HepG2 (cell line): ENCODE results near the gene VEGFA. TPM values are rescaled to one million over a fixed set of nuclear protein-coding genes. Genes with fewer than 3 reads are reported as not detected.

Experiments used
- FOXA1 ChIP-seq, 2 experiments: fragments of 450-650 bp in 1 of 2; sonication (generic) in 1 of 2; formaldehyde crosslinking in 1 of 2; IDR thresholded peaks; 2 replicates each; pipeline versions ENCODE4 v1.4.0 to v1.6.1; 2016 to 2020; ENCODE audit warnings: missing genetic modification reagents in 1 of 2
- KIAA2018 ChIP-seq: sonication (generic); formaldehyde crosslinking; IDR thresholded peaks from 2 replicates; pipeline ENCODE4 v1.5.0; 2020; ENCODE audit warnings: mild to moderate bottlenecking, missing genetic modification reagents, borderline replicate concordance
- NFE2L1 ChIP-seq: sonication (generic); formaldehyde crosslinking; IDR thresholded peaks from 2 replicates; pipeline ENCODE4 v1.4.0; 2020; ENCODE audit warnings: missing genetic modification reagents, mild to moderate bottlenecking, borderline replicate concordance
- REST ChIP-seq, 2 experiments: IDR thresholded peaks; 2 replicates each; pipeline ENCODE4 v1.6.1; 2011 to 2012; ENCODE audit warnings: low read length in 2 of 2, borderline replicate concordance in 1 of 2, low read depth in 1 of 2, mild to moderate bottlenecking in 1 of 2, moderate library complexity in 1 of 2
- YEATS2 ChIP-seq: sonication (generic); formaldehyde crosslinking; IDR thresholded peaks from 2 replicates; pipeline ENCODE4 v1.4.0; 2020; ENCODE audit warnings: missing genetic modification reagents, borderline replicate concordance
- ZBTB42 ChIP-seq: sonication (generic); formaldehyde crosslinking; IDR thresholded peaks from 2 replicates; pipeline ENCODE4 v1.5.0; 2020; ENCODE audit warnings: mild to moderate bottlenecking, missing genetic modification reagents
- ZNF160 ChIP-seq: sonication (generic); formaldehyde crosslinking; IDR thresholded peaks from 2 replicates; pipeline ENCODE4 v1.8.0; 2022; ENCODE audit warnings: mild to moderate bottlenecking, inconsistent platforms, missing genetic modification reagents
- ZNF362 ChIP-seq: sonication (generic); formaldehyde crosslinking; IDR thresholded peaks from 2 replicates; pipeline ENCODE4 v1.4.0; 2020; ENCODE audit warnings: missing genetic modification reagents, mild to moderate bottlenecking, borderline replicate concordance
- ZNF484 ChIP-seq: sonication (generic); formaldehyde crosslinking; IDR thresholded peaks from 2 replicates; pipeline ENCODE4 v1.5.1; 2020; ENCODE audit warnings: mild to moderate bottlenecking, low read depth, missing genetic modification reagents, borderline replicate concordance
- ZNF510 ChIP-seq: sonication (generic); formaldehyde crosslinking; IDR thresholded peaks from 2 replicates; pipeline ENCODE4 v1.4.0; 2020; ENCODE audit warnings: low read depth, mild to moderate bottlenecking, missing genetic modification reagents
- ZNF720 ChIP-seq: sonication (generic); formaldehyde crosslinking; IDR thresholded peaks from 2 replicates; pipeline ENCODE4 v1.4.0; 2020; ENCODE audit warnings: missing genetic modification reagents
- ZNF770 ChIP-seq: sonication (generic); formaldehyde crosslinking; IDR thresholded peaks from 2 replicates; pipeline ENCODE4 v1.5.0; 2020; ENCODE audit warnings: mild to moderate bottlenecking, missing genetic modification reagents
- polyA plus RNA-seq, 8 experiments: library from polyadenylated mRNA; depleted of rRNA in 3 of 8; stranded (reverse) in 7 of 8; unstranded in 1 of 8; fragments of >200 nt; fragmentation: Illumina TruSeq in 4 of 8; extraction: Trizol in 4 of 8; gene quantifications; 2 replicates each; pipeline versions ENCODE4 v1.2.1 to v1.2.3, GENCODE V29; 2011 to 2016; ENCODE audit warnings: low read depth in 4 of 8, missing spikeins in 1 of 8, mixed read lengths in 1 of 8; ENCODE audit not compliant: insufficient read depth in 1 of 8
- total RNA-seq, 5 experiments: library from RNA; depleted of rRNA; stranded (reverse); fragments of >200 nt; fragmentation: Illumina TruSeq; extraction: Trizol; gene quantifications; 2 replicates each; pipeline ENCODE4 v1.2.3, GENCODE V29; 2016; ENCODE audit warnings: low read depth in 1 of 5

The VEGFA gene
- total and polyA plus RNA-seq, 2 of the 13 experiments (the other 11 are each of a cell fraction or from before 2014, with no cell fraction given) = 68.1 to 629 TPM

- TF ChIP-seq ZNF770 = peak; percentile 29; the same call in 1 of the 2 replicates
- no peak for TF ChIP-seq REST (IDR thresholded peaks at IDR 0.05; ENCODE audit: borderline replicate concordance in 1 of 2, low read depth in 1 of 2, low read length in 2 of 2)
- TF ChIP-seq ZBTB42 (CRISPR knock-in tag) = no peak
- TF ChIP-seq ZNF720 (CRISPR knock-in tag) = no peak
- no peak for TF ChIP-seq KIAA2018 (CRISPR knock-in tag)
- no peak for TF ChIP-seq NFE2L1
- TF ChIP-seq ZNF160 = no peak
- no peak for TF ChIP-seq FOXA1 (IDR thresholded peaks at IDR 0.05)
- TF ChIP-seq FOXA1 (CRISPR knock-in tag; IDR thresholded peaks at IDR 0.05) = peak; percentile 89
- TF ChIP-seq ZNF510 (CRISPR knock-in tag) = no peak
- no peak for TF ChIP-seq ZNF362 (CRISPR knock-in tag)
- TF ChIP-seq ZNF484 (CRISPR knock-in tag) = no peak
- peak; percentile 84; the same call in 1 of the 2 replicates for TF ChIP-seq YEATS2 (CRISPR knock-in tag)
Measured at GRCh38 chr6:43724914-43725642, 44.9 kb upstream of the VEGFA start (continued).
